HAP-1 (cell line): Measurements from ENCODE around the gene CDC42BPG.
"Not testable (repeated sequence)": the region's sequence is repeated elsewhere in the genome, so short reads cannot be mapped to it uniquely, and the experiment has no call there.

Experiments
- DNase-seq, 2 experiments: peaks; one replicate each; pipeline ENCODE4 v3.0.0-alpha.2; 2016 to 2020; ENCODE audit warnings: low spot score in 2 of 2
- H3K27me3 ChIP-seq: fragments of 250-450 bp; sonication (Bioruptor Pico); 2 replicates; pipeline ENCODE4 v1.5.1; 2020; ENCODE audit warnings: low read depth, mild to moderate bottlenecking, moderate library complexity
- H3K36me3 ChIP-seq: fragments of 250-450 bp; sonication (Bioruptor Pico); replicated peaks from 2 replicates; pipeline ENCODE4 v1.5.1; 2020; ENCODE audit warnings: mild to moderate bottlenecking
- H3K4me1 ChIP-seq: fragments of 250-450 bp; sonication (Bioruptor Pico); 2 replicates; pipeline ENCODE4 v1.5.1; 2020; ENCODE audit warnings: mild to moderate bottlenecking
- H3K4me3 ChIP-seq: fragments of 250-450 bp; sonication (Bioruptor Pico); 2 replicates; pipeline ENCODE4 v1.5.1; 2020; ENCODE audit warnings: mild to moderate bottlenecking, moderate library complexity
- H3K9me3 ChIP-seq: fragments of 250-450 bp; sonication (Bioruptor Pico); 2 replicates; pipeline ENCODE4 v1.5.1; 2020; ENCODE audit warnings: mild to moderate bottlenecking, moderate library complexity
- in situ Hi-C: fragments of 300-500 bp; cut with MboI; formaldehyde crosslinking; loops from 3 replicates; pipeline ENCODE4 v1.14.3; 2020; ENCODE audit warnings: low sequenced_read_pairs, inconsistent platforms, mixed read lengths

The CDC42BPG gene

DNA sequence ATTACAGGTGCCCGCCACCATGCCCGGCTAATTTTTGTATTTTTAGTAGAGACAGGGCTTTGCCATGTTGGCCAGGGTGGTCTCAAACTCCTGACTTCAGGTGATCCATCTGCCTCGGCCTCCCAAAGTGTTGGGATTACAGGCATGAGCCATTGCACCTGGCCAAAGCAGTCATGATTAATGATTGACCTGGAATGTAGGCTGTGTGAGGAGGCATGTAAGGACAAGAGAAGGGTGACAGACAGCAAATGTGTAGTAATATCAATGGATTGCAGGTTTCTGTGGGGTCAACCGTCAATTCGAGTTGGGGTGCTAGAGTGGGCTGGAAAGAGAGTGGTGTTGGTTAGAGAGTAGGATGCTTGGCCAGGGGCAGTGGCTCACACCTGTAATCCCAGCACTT, 29.0 kb downstream of the CDC42BPG start:
- DNase-seq, H3K36me3 ChIP-seq, in situ Hi-C loops, H3K4me1 ChIP-seq, H3K4me3 ChIP-seq, H3K27me3 ChIP-seq, H3K9me3 ChIP-seq: not testable (repeated sequence)

GRCh38 chr11:64814712-64815187, 29.7 kb downstream of the CDC42BPG start:
- no peaks in the 10 kb centered on the region for H3K4me1 ChIP-seq
- DNase-seq = no peak
- no peaks in the 10 kb centered on the region for H3K27me3 ChIP-seq
- in situ Hi-C loops = no loop called here
- H3K9me3 ChIP-seq = no peaks in the 10 kb centered on the region
- H3K4me3 ChIP-seq = no peak overlapping the region
- no peaks in the 10 kb centered on the region for H3K36me3 ChIP-seq

GRCh38 chr11:64813826-64814225, 30.6 kb downstream of the CDC42BPG start:
- in situ Hi-C loops = no loop called here
- no peaks in the 10 kb centered on the region for H3K27me3 ChIP-seq
- no peaks in the 10 kb centered on the region for H3K36me3 ChIP-seq
- no peaks in the 10 kb centered on the region for H3K9me3 ChIP-seq
- DNase-seq = no peak
- peaks cover 5% of the 10 kb centered on the region; the same call in 1 of the 2 replicates for H3K4me1 ChIP-seq
- no peak overlapping the region for H3K4me3 ChIP-seq

GRCh38 chr11:64810891-64811272, 33.6 kb downstream of the CDC42BPG start:
- peaks cover 5% of the 10 kb centered on the region; the same call in 1 of the 2 replicates for H3K4me1 ChIP-seq
- no peaks in the 10 kb centered on the region for H3K27me3 ChIP-seq
- H3K9me3 ChIP-seq = no peaks in the 10 kb centered on the region
- DNase-seq = no peak
- peak overlapping the region; percentile 92 for H3K4me3 ChIP-seq
- peaks cover 11% of the 10 kb centered on the region for H3K36me3 ChIP-seq
- in situ Hi-C loops = no loop called here

GRCh38 chr11:64810271-64810890, 34.1 kb downstream of the CDC42BPG start, which contains the start of gene MEN1:
MEN1 (minus strand) TSS chr11:64810551; CDS start chr11:64810109, 442 bp downstream.
- Histone ChIP-seq H3K9me3 (no peaks in the 10 kb centered on the region), H3K27me3 (no peaks in the 10 kb centered on the region), H3K4me3 (peak within 1 kb of the TSS; percentile 92), H3K4me1 (peaks cover 5% of the 10 kb centered on the region; the same call in 1 of the 2 replicates), H3K36me3 (peaks cover 14% of the 10 kb centered on the region)
- in situ Hi-C loops = no loop called here
- peak; percentile 98 to 99 for DNase-seq

- no peaks in the 10 kb centered on the region for H3K9me3 ChIP-seq
- peaks cover 5% of the 10 kb centered on the region; the same call in 1 of the 2 replicates for H3K4me1 ChIP-seq
- H3K4me3 ChIP-seq = peak overlapping the region; percentile 92
- in situ Hi-C loops = no loop called here
- no peaks in the 10 kb centered on the region for H3K27me3 ChIP-seq
- DNase-seq = peak in 1 of 2 experiments; percentile 58
- peaks cover 20% of the 10 kb centered on the region for H3K36me3 ChIP-seq
Observed at GRCh38 chr11:64809781-64810241, 34.6 kb downstream of the CDC42BPG start.

DNA sequence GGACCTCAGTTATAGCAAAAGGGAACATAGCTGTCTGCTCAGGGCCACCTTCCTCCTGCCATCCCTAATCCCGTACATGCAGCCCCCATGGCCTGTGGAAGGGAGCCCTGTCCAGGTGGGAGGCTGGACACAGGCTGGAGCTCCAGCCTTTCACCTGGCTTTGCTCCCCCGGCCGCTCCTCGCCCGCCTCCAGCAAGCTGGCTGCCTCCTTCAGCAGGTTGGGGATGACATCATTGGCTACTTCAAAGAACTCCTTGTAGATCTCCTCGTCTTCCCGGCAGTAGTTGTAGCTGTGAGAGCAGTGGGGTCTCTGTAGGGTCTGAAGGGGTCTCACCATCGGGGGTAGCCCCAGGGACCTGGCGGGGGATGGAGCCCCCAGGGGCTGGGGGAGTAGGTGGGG, 39.0 kb downstream of the CDC42BPG start:
- Histone ChIP-seq H3K9me3 (no peaks in the 10 kb centered on the region), H3K36me3 (peaks cover 25% of the 10 kb centered on the region), H3K27me3 (no peaks in the 10 kb centered on the region), H3K4me1 (peaks cover 14% of the 10 kb centered on the region), H3K4me3 (no peak overlapping the region)
- in situ Hi-C loops = no loop called here
- DNase-seq = no peak

- Histone ChIP-seq H3K4me1 (peaks cover 13% of the 10 kb centered on the region), H3K36me3 (peaks cover 25% of the 10 kb centered on the region), H3K9me3 (no peaks in the 10 kb centered on the region), H3K4me3 (no peak overlapping the region), H3K27me3 (no peaks in the 10 kb centered on the region)
- in situ Hi-C loops = no loop called here
- no peak for DNase-seq
Observed at GRCh38 chr11:64804346-64805210, 39.9 kb downstream of the CDC42BPG start.

DNA sequence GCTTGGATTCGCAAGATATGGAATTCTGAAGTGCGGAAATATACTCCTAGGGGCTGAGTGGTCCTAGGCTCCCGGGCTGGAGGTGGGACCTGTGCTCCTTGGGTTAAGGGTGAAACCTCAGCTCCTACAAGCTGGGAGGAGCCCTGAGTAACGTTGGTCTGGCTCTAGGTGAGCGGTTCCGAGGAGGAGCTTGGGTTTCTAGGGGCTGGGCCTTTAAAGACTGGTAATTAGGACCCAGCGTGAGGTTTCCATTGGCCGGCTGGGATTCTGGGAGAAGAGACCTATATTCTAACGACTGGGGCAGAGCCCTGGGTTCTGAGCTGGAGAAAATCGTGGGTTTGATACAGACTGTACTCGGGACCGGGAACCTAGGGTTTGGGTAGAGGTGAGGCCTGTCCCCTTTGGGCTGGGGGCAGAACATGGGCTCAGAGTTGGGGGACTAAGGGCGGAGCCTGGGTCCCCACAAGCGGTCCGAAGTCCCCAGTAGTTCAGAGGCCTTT, 40.6 kb downstream of the CDC42BPG start:
- H3K4me3 ChIP-seq = peak overlapping the region; percentile 34
- in situ Hi-C loops = no loop called here
- no peaks in the 10 kb centered on the region for H3K9me3 ChIP-seq
- no peak for DNase-seq
- H3K27me3 ChIP-seq = no peaks in the 10 kb centered on the region
- peaks cover 8% of the 10 kb centered on the region for H3K4me1 ChIP-seq
- peaks cover 25% of the 10 kb centered on the region for H3K36me3 ChIP-seq

GRCh38 chr11:64803158-64803845, 41.2 kb downstream of the CDC42BPG start, which contains the start of gene MAP4K2:
MAP4K2 (minus strand) TSS chr11:64803214; CDS start chr11:64803149, 65 bp downstream.
- Histone ChIP-seq H3K9me3 (no peaks in the 10 kb centered on the region), H3K4me3 (peak within 1 kb of the TSS; percentile 34), H3K27me3 (no peaks in the 10 kb centered on the region), H3K36me3 (peaks cover 25% of the 10 kb centered on the region), H3K4me1 (peaks cover 8% of the 10 kb centered on the region)
- in situ Hi-C loops = no loop called here
- DNase-seq = peak; percentile 81 to 94

- Histone ChIP-seq H3K4me1 (peaks cover 8% of the 10 kb centered on the region), H3K4me3 (peak overlapping the region; percentile 34), H3K9me3 (no peaks in the 10 kb centered on the region), H3K27me3 (no peaks in the 10 kb centered on the region), H3K36me3 (peaks cover 22% of the 10 kb centered on the region)
- in situ Hi-C loops = no loop called here
- DNase-seq = no peak
Observed at GRCh38 chr11:64802370-64803157, 41.9 kb downstream of the CDC42BPG start.

DNA sequence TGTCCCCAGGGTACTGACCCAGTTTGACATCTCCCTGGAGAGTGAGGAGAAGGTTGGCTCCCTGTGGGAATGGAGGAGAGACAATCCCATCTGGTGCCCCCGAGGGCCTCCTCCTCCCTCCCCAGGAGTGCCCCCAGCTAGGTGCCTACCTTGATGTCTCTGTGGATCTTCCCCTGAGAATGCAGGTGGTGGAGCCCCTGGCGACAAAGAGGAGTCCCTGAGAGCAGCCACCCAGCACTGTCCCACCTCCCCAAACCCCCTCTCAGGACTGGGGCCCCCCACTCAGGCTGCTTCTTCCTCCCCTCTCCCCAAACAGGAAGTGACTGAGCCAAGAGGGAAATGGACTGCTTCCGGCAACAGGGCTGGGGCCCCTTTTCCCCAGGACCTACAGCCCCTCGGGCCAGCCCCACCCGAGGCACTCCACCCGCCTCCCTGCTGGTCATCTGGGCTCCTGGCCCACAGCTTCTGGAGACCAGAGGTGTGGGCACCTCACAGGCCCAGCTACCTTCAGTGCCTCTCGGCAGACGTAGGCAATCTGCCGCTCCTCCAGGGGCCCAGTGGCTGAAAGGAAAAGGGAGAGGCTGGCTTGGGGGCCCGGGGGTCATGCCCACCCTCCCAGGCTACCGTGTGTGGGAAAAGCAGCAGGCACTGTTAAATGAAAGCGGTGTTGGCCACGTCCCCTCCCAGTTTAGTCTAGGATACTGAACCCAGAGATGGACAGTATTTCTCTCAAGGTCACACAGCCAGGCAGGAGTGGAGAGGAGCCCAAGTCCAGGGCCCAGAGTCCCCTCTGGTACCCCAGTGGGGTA, 42.7 kb downstream of the CDC42BPG start:
- DNase-seq = no peak
- Histone ChIP-seq H3K36me3 (peaks cover 22% of the 10 kb centered on the region), H3K27me3 (no peaks in the 10 kb centered on the region), H3K4me1 (peaks cover 8% of the 10 kb centered on the region), H3K9me3 (no peaks in the 10 kb centered on the region), H3K4me3 (peak overlapping the region; percentile 34)
- in situ Hi-C loops = no loop called here
